PC-9 (cell line): Measurements from ENCODE around the gene CD302. TPM values are rescaled to one million over a fixed set of nuclear protein-coding genes. Genes with fewer than 3 reads are reported as not detected.

ENCODE experiments used
- BruUV-seq: library from RNA; stranded (reverse); fragments of 400-500 nt; replicated peaks from 2 replicates; lab custom pipeline; 2021; lab: Mats Ljungman, UMichigan
- CTCF ChIA-PET: fragments of 300-600 bp; sonication (Branson Sonifier 250); formaldehyde crosslinking; loops from one replicate; lab custom pipeline; 2022; ENCODE audit warnings: antibody characterized with exemption; lab: Charles Lee
- POLR2A ChIA-PET: fragments of 300-600 bp; sonication (Branson Sonifier 250); formaldehyde crosslinking; loops from one replicate; lab custom pipeline; 2022; ENCODE audit warnings: antibody characterized with exemption; ENCODE audit not compliant: unreplicated experiment; lab: Charles Lee
- DNase-seq, 2 experiments: peaks; one replicate each; pipeline versions ENCODE4 v3.0.0 to v3.0.0-alpha.2; 2015 to 2022; ENCODE audit warnings: mixed read lengths in 1 of 2
- H2AFZ ChIP-seq: fragments of 200-600 bp; sonication (generic); 2 replicates; pipeline ENCODE4 v1.8.1; 2017; ENCODE audit warnings: antibody characterized with exemption
- H3F3A ChIP-seq: fragments of 200-600 bp; sonication (generic); 2 replicates; pipeline ENCODE4 v1.8.1; 2017; ENCODE audit warnings: antibody characterized with exemption, mild to moderate bottlenecking, low read depth; ENCODE audit not compliant: insufficient read depth
- H3K27ac ChIP-seq: fragments of 200-600 bp; sonication (generic); 2 replicates; pipeline ENCODE4 v1.6.1; 2016; ENCODE audit warnings: mixed run types
- H3K27me3 ChIP-seq: fragments of 200-600 bp; sonication (generic); 2 replicates; pipeline ENCODE4 v1.6.1; 2016; ENCODE audit warnings: low read depth, mixed run types; ENCODE audit not compliant: insufficient read depth
- H3K36me3 ChIP-seq: fragments of 200-600 bp; sonication (generic); 2 replicates; pipeline ENCODE4 v1.6.1; 2016; ENCODE audit warnings: low read depth, mixed run types
- H3K4me1 ChIP-seq: fragments of 200-600 bp; sonication (generic); replicated peaks from 2 replicates; pipeline ENCODE4 v1.6.1; 2016; ENCODE audit warnings: mixed run types; ENCODE audit not compliant: insufficient read depth
- H3K4me2 ChIP-seq: fragments of 200-600 bp; sonication (generic); 2 replicates; pipeline ENCODE4 v1.6.1; 2017; ENCODE audit warnings: mixed run types
- H3K4me3 ChIP-seq: fragments of 200-600 bp; sonication (generic); 2 replicates; pipeline ENCODE4 v1.6.1; 2016; ENCODE audit warnings: mixed run types
- H3K79me2 ChIP-seq: fragments of 200-600 bp; sonication (generic); 2 replicates; pipeline ENCODE4 v1.6.1; 2017; ENCODE audit warnings: low read depth, mixed run types
- H3K9me2 ChIP-seq: fragments of 200-600 bp; sonication (generic); 2 replicates; pipeline ENCODE4 v1.8.1; 2017; ENCODE audit warnings: mild to moderate bottlenecking; ENCODE audit not compliant: insufficient read depth
- H3K9me3 ChIP-seq: fragments of 200-600 bp; sonication (generic); 2 replicates; pipeline ENCODE4 v1.8.1; 2016; ENCODE audit warnings: low read depth; ENCODE audit not compliant: insufficient read depth
- H4K20me1 ChIP-seq: fragments of 200-600 bp; sonication (generic); 2 replicates; pipeline ENCODE4 v1.8.1; 2017; ENCODE audit not compliant: insufficient read depth
- EZH2 ChIP-seq: fragments of 200-600 bp; sonication (generic); IDR thresholded peaks from 2 replicates; pipeline ENCODE4 v1.8.0; 2017; ENCODE audit warnings: antibody characterized with exemption, low read depth
- intact Hi-C: fragments of 100-400 bp; cut with micrococcal nuclease; formaldehyde crosslinking; loops from one replicate; pipeline ENCODE4 v1.10.0; 2022; ENCODE audit not compliant: unreplicated experiment
- total RNA-seq: library from RNA; stranded (reverse); gene quantifications from 2 replicates; pipeline ENCODE4 v1.2.3, GENCODE V29; 2021
- TF ChIP-seq, protein P1 (sequence below): fragments of 200-600 bp; sonication (generic); conservative IDR thresholded peaks from 2 replicates; pipeline ENCODE4 v1.6.1; 2017; ENCODE audit warnings: mixed run types, antibody characterized with exemption, mild to moderate bottlenecking, moderate library complexity

Gene CD302
- total RNA-seq, 1 experiment from 2014 or later, result 2.6 TPM

DNA sequence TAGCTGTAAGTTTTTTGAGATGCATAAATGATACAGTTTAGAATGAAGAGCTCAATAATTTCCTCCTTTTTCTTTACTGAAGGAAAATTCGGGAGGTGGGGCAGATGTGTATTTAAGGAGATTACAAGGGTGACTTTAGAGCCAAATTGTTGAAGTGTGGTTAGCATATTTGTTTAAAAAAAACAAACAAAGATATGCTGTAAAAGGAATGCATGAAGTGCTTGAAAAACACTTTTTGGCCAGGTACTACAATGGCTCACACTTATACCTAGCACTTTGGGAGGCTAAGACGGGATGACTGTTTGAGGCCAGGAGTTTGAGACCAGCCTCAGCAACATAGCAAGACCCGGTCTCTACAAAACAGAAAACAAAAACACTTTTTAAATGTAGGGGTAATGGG, 38.4 kb downstream of the CD302 start:
- no peak for TF ChIP-seq EZH2
- TF ChIP-seq, protein P1, sequence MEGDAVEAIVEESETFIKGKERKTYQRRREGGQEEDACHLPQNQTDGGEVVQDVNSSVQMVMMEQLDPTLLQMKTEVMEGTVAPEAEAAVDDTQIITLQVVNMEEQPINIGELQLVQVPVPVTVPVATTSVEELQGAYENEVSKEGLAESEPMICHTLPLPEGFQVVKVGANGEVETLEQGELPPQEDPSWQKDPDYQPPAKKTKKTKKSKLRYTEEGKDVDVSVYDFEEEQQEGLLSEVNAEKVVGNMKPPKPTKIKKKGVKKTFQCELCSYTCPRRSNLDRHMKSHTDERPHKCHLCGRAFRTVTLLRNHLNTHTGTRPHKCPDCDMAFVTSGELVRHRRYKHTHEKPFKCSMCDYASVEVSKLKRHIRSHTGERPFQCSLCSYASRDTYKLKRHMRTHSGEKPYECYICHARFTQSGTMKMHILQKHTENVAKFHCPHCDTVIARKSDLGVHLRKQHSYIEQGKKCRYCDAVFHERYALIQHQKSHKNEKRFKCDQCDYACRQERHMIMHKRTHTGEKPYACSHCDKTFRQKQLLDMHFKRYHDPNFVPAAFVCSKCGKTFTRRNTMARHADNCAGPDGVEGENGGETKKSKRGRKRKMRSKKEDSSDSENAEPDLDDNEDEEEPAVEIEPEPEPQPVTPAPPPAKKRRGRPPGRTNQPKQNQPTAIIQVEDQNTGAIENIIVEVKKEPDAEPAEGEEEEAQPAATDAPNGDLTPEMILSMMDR, result no peak
- H3K9me2 ChIP-seq, result no peaks in the 10 kb centered on the region
- POLR2A ChIA-PET, result no interaction called here
- peaks cover 23% of the 10 kb centered on the region for H3K79me2 ChIP-seq
- H3K4me2 ChIP-seq, result no peak overlapping the region
- no peak overlapping the region for H2AFZ ChIP-seq
- CTCF ChIA-PET, result interaction anchor here (0.6 kb wide), 1 partner anchor 208 kb away, joined by 4 read pairs; no protein-coding TSS in a partner anchor
- H3K9me3 ChIP-seq, result no peaks in the 10 kb centered on the region
- peaks cover 27% of the 10 kb centered on the region for H3K36me3 ChIP-seq
- peaks cover 11% of the 10 kb centered on the region; the same call in 1 of the 2 replicates for H3F3A ChIP-seq
- peaks cover 14% of the 10 kb centered on the region; the same call in 1 of the 2 replicates for H3K4me1 ChIP-seq
- no peaks in the 10 kb centered on the region for H3K27me3 ChIP-seq
- H3K27ac ChIP-seq, result no peak overlapping the region
- no TSS peak for BruUV-seq
- intact Hi-C loops, result no loop called here
- peaks cover 10% of the 10 kb centered on the region; the same call in 1 of the 2 replicates for H4K20me1 ChIP-seq
- H3K4me3 ChIP-seq, result no peak overlapping the region
- DNase-seq, result no peak

DNA sequence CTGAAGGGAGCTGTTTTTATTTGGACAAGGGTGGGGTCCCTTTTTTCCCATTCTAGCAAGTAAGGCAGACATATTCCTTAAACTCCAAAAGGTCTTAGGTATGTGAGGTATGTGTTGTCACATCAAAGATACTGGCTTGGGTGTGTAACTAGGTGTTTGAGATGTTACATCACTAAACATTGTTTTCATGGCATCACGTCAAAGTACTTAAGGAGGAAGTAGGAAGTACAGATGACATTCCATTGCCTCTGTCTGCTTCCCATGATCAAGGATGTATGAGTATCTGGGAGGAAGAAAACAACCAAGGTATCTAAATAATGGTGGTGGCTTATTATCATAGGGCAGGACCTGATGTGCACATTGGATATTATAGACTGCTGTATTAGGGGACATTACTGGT, 39.3 kb downstream of the CD302 start:
- Histone ChIP-seq H4K20me1 (peaks cover 14% of the 10 kb centered on the region; the same call in 1 of the 2 replicates), H2AFZ (no peak overlapping the region), H3K36me3 (peaks cover 27% of the 10 kb centered on the region), H3F3A (peaks cover 11% of the 10 kb centered on the region; the same call in 1 of the 2 replicates), H3K4me3 (no peak overlapping the region), H3K27me3 (no peaks in the 10 kb centered on the region), H3K4me1 (peaks cover 14% of the 10 kb centered on the region; the same call in 1 of the 2 replicates), H3K9me3 (no peaks in the 10 kb centered on the region), H3K4me2 (no peak overlapping the region), H3K27ac (no peak overlapping the region), H3K9me2 (no peaks in the 10 kb centered on the region), H3K79me2 (peaks cover 23% of the 10 kb centered on the region)
- no TSS peak for BruUV-seq
- CTCF ChIA-PET, result no interaction called here
- POLR2A ChIA-PET, result no interaction called here
- TF ChIP-seq, protein P1, result no peak
- TF ChIP-seq EZH2, result no peak
- intact Hi-C loops, result no loop called here
- peak in 1 of 2 experiments; percentile 87 for DNase-seq

- Histone ChIP-seq H3K9me2 (no peaks in the 10 kb centered on the region), H3K27me3 (no peaks in the 10 kb centered on the region), H3K9me3 (no peaks in the 10 kb centered on the region), H3K27ac (no peak overlapping the region), H3K79me2 (peaks cover 23% of the 10 kb centered on the region), H3K4me3 (no peak overlapping the region), H2AFZ (no peak overlapping the region), H4K20me1 (peaks cover 14% of the 10 kb centered on the region; the same call in 1 of the 2 replicates), H3K4me2 (no peak overlapping the region), H3K4me1 (peaks cover 14% of the 10 kb centered on the region; the same call in 1 of the 2 replicates), H3K36me3 (peaks cover 27% of the 10 kb centered on the region), H3F3A (peaks cover 11% of the 10 kb centered on the region; the same call in 1 of the 2 replicates)
- no peak for TF ChIP-seq EZH2
- TF ChIP-seq, protein P1, result no peak
- intact Hi-C loops, result no loop called here
- POLR2A ChIA-PET, result no interaction called here
- DNase-seq, result no peak
- BruUV-seq, result no TSS peak
- CTCF ChIA-PET, result no interaction called here
Measured at GRCh38 chr2:159758239-159758638, 39.8 kb downstream of the CD302 start.
